Loucy (cell line): ENCODE measurements around the gene SELENOS.
A peak's percentile ranks its signal among the peaks of the same experiment; 100 is the strongest.

ENCODE experiments used
- H2AFZ ChIP-seq: fragments of 200-600 bp; sonication (generic); 2 replicates; pipeline ENCODE4 v1.6.0; 2016; ENCODE audit warnings: antibody characterized with exemption, mild to moderate bottlenecking, low read length, moderate library complexity
- H3F3A ChIP-seq: fragments of 200-600 bp; 2 replicates; pipeline ENCODE4 v1.6.0; 2016; ENCODE audit warnings: antibody characterized with exemption, low read depth, mild to moderate bottlenecking
- H3K27me3 ChIP-seq: fragments of 200-600 bp; sonication (generic); 2 replicates; pipeline ENCODE4 v1.6.1; 2014; ENCODE audit warnings: low read length, mild to moderate bottlenecking; ENCODE audit not compliant: insufficient read depth, poor library complexity, severe bottlenecking
- H3K36me3 ChIP-seq: fragments of 200-600 bp; sonication (generic); 2 replicates; pipeline ENCODE4 v1.6.1; 2016; ENCODE audit warnings: low read length; ENCODE audit not compliant: insufficient read depth
- H3K4me1 ChIP-seq: fragments of 200-600 bp; sonication (generic); 2 replicates; pipeline ENCODE4 v1.5.1; 2014; ENCODE audit warnings: low read length, mild to moderate bottlenecking; ENCODE audit not compliant: insufficient read depth, poor library complexity, severe bottlenecking
- H3K4me2 ChIP-seq: fragments of 200-600 bp; sonication (generic); 2 replicates; pipeline ENCODE4 v1.6.0; 2014; ENCODE audit warnings: antibody characterized with exemption, low read length, low read depth, mild to moderate bottlenecking; ENCODE audit not compliant: poor library complexity, severe bottlenecking
- H3K4me3 ChIP-seq: fragments of 200-600 bp; sonication (generic); 2 replicates; pipeline ENCODE4 v1.5.1; 2014; ENCODE audit warnings: low read length, mild to moderate bottlenecking, mixed read lengths; ENCODE audit not compliant: poor library complexity, severe bottlenecking
- H3K79me2 ChIP-seq: fragments of 200-600 bp; sonication (generic); 2 replicates; pipeline ENCODE4 v1.6.1; 2014; ENCODE audit warnings: low read length; ENCODE audit not compliant: insufficient read depth
- H3K9ac ChIP-seq: fragments of 200-600 bp; sonication (generic); 2 replicates; pipeline ENCODE4 v1.6.0; 2014; ENCODE audit warnings: mild to moderate bottlenecking, low read depth, low read length, moderate library complexity; ENCODE audit not compliant: poor library complexity, severe bottlenecking
- H3K9me2 ChIP-seq: fragments of 200-600 bp; sonication (generic); replicated peaks from 2 replicates; pipeline ENCODE4 v1.6.1; 2016; ENCODE audit warnings: low read depth, low read length, mixed read lengths
- H3K9me3 ChIP-seq: fragments of 200-600 bp; sonication (generic); 2 replicates; pipeline ENCODE4 v1.6.1; 2014; ENCODE audit warnings: mild to moderate bottlenecking, antibody characterized with exemption, low read length, low read depth; ENCODE audit not compliant: insufficient read depth
- H4K20me1 ChIP-seq: fragments of 200-600 bp; sonication (generic); 2 replicates; pipeline ENCODE4 v1.6.0; 2014; ENCODE audit warnings: antibody characterized with exemption, low read length, mild to moderate bottlenecking; ENCODE audit not compliant: insufficient read depth, poor library complexity, severe bottlenecking
- CTCF ChIP-seq: fragments of 200-600 bp; sonication (generic); conservative IDR thresholded peaks from 2 replicates; pipeline ENCODE4 v1.5.1; 2014; ENCODE audit warnings: mild to moderate bottlenecking, antibody characterized with exemption, low read length
- EZH2phosphoT487 ChIP-seq: fragments of 200-600 bp; IDR thresholded peaks from 2 replicates; pipeline ENCODE4 v1.6.1; 2018; ENCODE audit warnings: antibody characterized with exemption, mild to moderate bottlenecking, moderate library complexity, borderline replicate concordance

Gene SELENOS

DNA sequence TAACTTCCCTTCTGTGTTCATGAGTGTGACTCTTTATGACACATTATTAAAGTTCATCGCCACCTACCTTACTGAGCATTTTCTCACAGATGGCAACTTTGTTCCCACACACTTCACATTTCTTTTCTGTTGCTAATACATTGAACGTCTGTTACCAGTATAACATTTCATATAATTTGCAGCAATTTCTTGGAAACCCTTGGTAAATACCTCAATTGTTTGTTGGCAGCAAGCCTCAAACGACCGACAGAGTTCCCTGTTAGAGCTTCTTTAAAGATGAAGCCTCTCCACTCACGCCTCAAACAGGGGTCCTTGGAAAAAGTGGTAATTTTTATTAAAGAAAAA is 22.3 kb downstream of the SELENOS start:
- TF ChIP-seq CTCF = no peak
- TF ChIP-seq EZH2phosphoT487 = no peak
- Histone ChIP-seq H3K79me2 (peaks cover 24% of the 10 kb centered on the region), H3K9me3 (no peaks in the 10 kb centered on the region), H4K20me1 (peaks cover 10% of the 10 kb centered on the region), H3K4me3 (no peak overlapping the region), H2AFZ (no peak overlapping the region), H3K36me3 (no peaks in the 10 kb centered on the region), H3F3A (0 out of 2 replicates have a peak, but pooled peaks cover 6% of the 10 kb centered on the region), H3K4me1 (peaks cover 35% of the 10 kb centered on the region), H3K27me3 (no peaks in the 10 kb centered on the region), H3K9ac (peak overlapping the region; percentile 28), H3K4me2 (peak overlapping the region; percentile 25), H3K9me2 (no peaks in the 10 kb centered on the region)

DNA sequence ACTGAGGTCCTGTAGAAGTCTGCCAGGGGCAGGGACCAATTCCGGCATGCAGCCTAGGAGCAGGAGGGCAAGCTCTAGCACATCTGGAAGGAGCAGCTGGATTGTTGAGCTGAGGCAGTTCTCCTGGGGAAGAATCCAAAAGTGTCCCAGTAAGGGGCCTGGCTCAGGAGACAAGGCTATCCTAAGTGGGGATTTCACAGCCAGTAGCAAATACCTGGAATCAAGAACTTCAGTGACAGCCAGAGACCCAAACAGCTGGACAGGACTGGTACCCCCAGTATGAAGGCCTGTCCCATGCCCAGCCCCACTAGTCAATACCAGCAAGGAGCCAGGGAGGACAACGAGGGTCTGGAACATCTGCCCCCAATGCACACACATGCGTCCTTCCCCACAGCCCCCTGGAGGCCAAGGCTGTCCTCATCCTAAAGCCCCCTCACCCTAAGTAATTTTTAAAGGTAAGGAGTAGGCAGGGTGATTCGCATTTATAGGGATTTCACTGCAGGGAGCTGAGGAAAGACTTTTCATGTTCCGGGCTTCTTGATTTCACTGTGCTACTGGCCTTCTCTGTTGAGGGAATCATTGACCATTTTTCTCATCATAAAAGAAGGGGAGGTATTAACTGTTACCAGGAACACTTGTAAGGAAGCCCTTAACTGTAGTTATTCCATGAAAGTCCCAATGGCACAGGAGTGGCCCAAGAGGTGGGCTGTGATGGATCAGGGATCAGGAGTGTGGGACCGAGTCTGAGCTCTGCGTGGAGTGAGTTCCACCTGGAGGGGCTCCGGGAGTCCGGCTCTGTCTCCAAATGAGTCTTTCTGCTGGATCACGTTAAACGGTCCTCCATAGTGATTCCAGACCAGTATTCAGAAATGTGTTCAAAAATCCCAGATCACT is 22.9 kb downstream of the SELENOS start:
- 0 out of 2 replicates have a peak, but pooled peaks cover 6% of the 10 kb centered on the region for H3F3A ChIP-seq
- H3K9me3 ChIP-seq = no peaks in the 10 kb centered on the region
- H4K20me1 ChIP-seq = peaks cover 16% of the 10 kb centered on the region
- H3K27me3 ChIP-seq = no peaks in the 10 kb centered on the region
- no peak overlapping the region for H2AFZ ChIP-seq
- TF ChIP-seq EZH2phosphoT487 = no peak
- no peak for TF ChIP-seq CTCF
- H3K4me2 ChIP-seq = peak overlapping the region; percentile 25
- H3K79me2 ChIP-seq = peaks cover 30% of the 10 kb centered on the region
- no peaks in the 10 kb centered on the region for H3K9me2 ChIP-seq
- H3K4me1 ChIP-seq = peaks cover 39% of the 10 kb centered on the region
- H3K4me3 ChIP-seq = no peak overlapping the region
- peak overlapping the region; percentile 28 for H3K9ac ChIP-seq
- H3K36me3 ChIP-seq = no peaks in the 10 kb centered on the region

DNA sequence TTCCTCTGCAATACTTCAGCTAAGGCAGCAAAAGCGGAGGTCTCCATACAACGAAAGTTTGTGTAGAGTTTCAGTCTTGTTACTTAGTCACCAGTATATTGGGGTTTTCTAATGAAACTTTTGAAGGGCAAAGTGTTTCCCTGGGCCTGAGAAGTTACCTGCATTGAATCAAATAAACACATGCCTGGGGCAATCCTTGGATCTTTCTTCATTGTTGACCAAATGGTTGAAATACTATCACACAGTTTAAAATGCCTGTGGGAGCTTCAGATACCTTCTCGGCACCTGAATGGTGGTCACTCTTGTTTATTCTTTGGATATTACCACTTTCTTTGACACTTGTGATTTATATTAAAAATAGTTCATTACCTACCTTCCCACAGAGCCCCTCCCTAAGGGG is 24.4 kb downstream of the SELENOS start:
- H3K27me3 ChIP-seq = no peaks in the 10 kb centered on the region
- H3K36me3 ChIP-seq = no peaks in the 10 kb centered on the region
- peaks cover 51% of the 10 kb centered on the region for H3K4me1 ChIP-seq
- peak overlapping the region; percentile 96; the same call in 1 of the 2 replicates for H2AFZ ChIP-seq
- H3K9me2 ChIP-seq = no peaks in the 10 kb centered on the region
- H3K4me3 ChIP-seq = peak overlapping the region; percentile 94
- H3K79me2 ChIP-seq = peaks cover 46% of the 10 kb centered on the region
- H3K4me2 ChIP-seq = peak overlapping the region; percentile 83
- H3F3A ChIP-seq = 0 out of 2 replicates have a peak, but pooled peaks cover 6% of the 10 kb centered on the region
- no peaks in the 10 kb centered on the region for H3K9me3 ChIP-seq
- TF ChIP-seq CTCF = no peak
- no peak for TF ChIP-seq EZH2phosphoT487
- H3K9ac ChIP-seq = peak overlapping the region; percentile 92
- H4K20me1 ChIP-seq = peaks cover 29% of the 10 kb centered on the region
